GM12801 (cell line): ENCODE data around the gene SCRT2.

ENCODE experiments used
- CTCF ChIP-seq: IDR thresholded peaks from one replicate; pipeline ENCODE4 v1.5.1; 2011; ENCODE audit warnings: control low read depth; ENCODE audit not compliant: insufficient read length; ENCODE audit errors: extremely low read depth

SCRT2 gene

GRCh38 chr20:641516-641875 lies 34.1 kb downstream of the SCRT2 start:
- TF ChIP-seq CTCF, result no peak

- TF ChIP-seq CTCF, result no peak
Measured at GRCh38 chr20:640674-641515, 34.7 kb downstream of the SCRT2 start.

- no peak for TF ChIP-seq CTCF
Measured at GRCh38 chr20:638579-638978, 37.0 kb downstream of the SCRT2 start.

- no peak for TF ChIP-seq CTCF
Measured at GRCh38 chr20:637559-637958, 38.0 kb downstream of the SCRT2 start.

GRCh38 chr20:635893-636338 lies 39.7 kb downstream of the SCRT2 start:
- TF ChIP-seq CTCF, result no peak

- TF ChIP-seq CTCF, result no peak
Measured at GRCh38 chr20:635028-635892, 40.3 kb downstream of the SCRT2 start.

GRCh38 chr20:634148-634925 lies 41.3 kb downstream of the SCRT2 start:
- no peak for TF ChIP-seq CTCF
